ENCODE results near the gene XPNPEP1. TPM values are rescaled to one million over a fixed set of nuclear protein-coding genes. Genes with fewer than 3 reads are reported as not detected.

XPNPEP1 gene
- total and polyA plus RNA-seq, 2 of the 4 experiments (the other 2 are of a cell fraction): 164 to 311 TPM

DNA sequence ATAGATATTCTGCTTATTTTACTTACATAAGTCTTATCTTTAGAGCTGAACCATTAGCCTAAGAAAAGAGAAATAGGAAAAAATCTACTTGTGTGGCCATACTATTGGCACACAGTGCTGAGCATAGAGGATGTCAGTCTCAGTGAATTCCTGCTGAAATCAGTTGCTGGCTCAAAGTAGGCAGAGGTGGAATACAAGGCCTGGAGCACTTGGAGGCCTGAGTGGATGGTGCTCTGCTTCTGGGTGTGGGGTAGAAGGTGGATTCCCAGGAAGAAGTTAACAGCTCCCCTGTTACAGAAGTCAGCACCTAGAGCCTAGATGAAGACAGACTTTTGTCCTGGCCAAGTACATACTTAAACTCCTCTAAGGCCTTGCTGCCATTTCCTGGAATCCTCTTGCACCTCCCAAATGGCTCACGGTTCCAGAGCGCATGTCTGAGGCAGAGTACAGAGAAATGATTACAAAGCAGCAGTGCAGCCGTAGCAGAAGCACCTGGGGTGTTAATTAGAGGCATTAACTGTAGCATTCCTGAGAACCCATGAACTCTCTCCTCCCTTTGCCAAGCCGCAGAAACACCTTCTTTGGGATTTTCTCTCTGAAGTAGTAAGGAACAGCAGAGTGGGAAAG, 18.0 kb upstream of the XPNPEP1 start:
- 67% methylated on average over 2 of the region's 4 CpGs; no CpG with 5 or more reads in 1 of the 2 experiments for WGBS, 2 experiments (ENCODE audit: extremely low coverage in 2 of 2, insufficient read length in 1 of 2)
- H2BK20ac ChIP-seq (ENCODE audit: low read depth, low read length): no peak overlapping the region
- ChIA-PET POLR2A (ENCODE audit: unreplicated experiment) (no interaction called here), CTCF (interaction anchor here (0.6 kb wide), 1 partner anchor 32 kb away, joined by 7 read pairs; no protein-coding TSS in a partner anchor)
- no peaks in the 10 kb centered on the region for H3K27me3 ChIP-seq (ENCODE audit: control insufficient read depth, insufficient read depth, low read length)
- no peak overlapping the region for H2AFZ ChIP-seq (replicated peaks; ENCODE audit: low read length, poor library complexity)
- H3K23ac ChIP-seq (ENCODE audit: low read depth, low read length): no peak overlapping the region
- H3K79me1 ChIP-seq (ENCODE audit: low read depth in 1 of 2, low read length in 2 of 2): no peaks in the 10 kb centered on the region
- dilution Hi-C loops (cut with HindIII; ENCODE audit: low sequenced_read_pairs, unreplicated experiment): no loop called here
- ATAC-seq (ENCODE audit: low read depth) (no peak), DNase-seq (no peak)
- no peaks in the 10 kb centered on the region for H3K9me1 ChIP-seq (ENCODE audit: insufficient read depth, low read length)
- H3K9ac ChIP-seq (ENCODE audit: low read depth, low read length): no peak overlapping the region
- H3K4me3 ChIP-seq (ENCODE audit: insufficient read depth, low read depth, low read length): no peak overlapping the region
- no peak overlapping the region for H2BK15ac ChIP-seq (ENCODE audit: low read depth, low read length)
- no TSS peak for BruUV-seq (replicated peaks)
- no peak overlapping the region for H2BK5ac ChIP-seq (ENCODE audit: low read depth, low read length, poor library complexity, severe bottlenecking)
- H3K4ac ChIP-seq (ENCODE audit: low read depth, low read length): no peak overlapping the region
- H4K91ac ChIP-seq (ENCODE audit: insufficient read depth, low read depth, low read length): no peak overlapping the region
- no peak overlapping the region for H3K14ac ChIP-seq (replicated peaks; ENCODE audit: low read depth, low read length)
- no peak overlapping the region for H3K56ac ChIP-seq (ENCODE audit: extremely low read depth, insufficient read depth, low read length)
- intact Hi-C loops (cut with micrococcal nuclease): no loop called here
- TF ChIP-seq RFX5 (IDR thresholded peaks at IDR 0.05; ENCODE audit: low read depth, low read length) (no peak), BHLHE40 (IDR thresholded peaks at IDR 0.05; ENCODE audit: low read depth, low read length) (no peak), RAD21 (IDR thresholded peaks at IDR 0.05; ENCODE audit: low read length) (no peak), POLR2A (IDR thresholded peaks at IDR 0.05; ENCODE audit: low read depth, low read length) (no peak), CHD1 (IDR thresholded peaks at IDR 0.05; ENCODE audit: low read depth, low read length) (no peak)
- TF ChIP-seq, protein P1, sequence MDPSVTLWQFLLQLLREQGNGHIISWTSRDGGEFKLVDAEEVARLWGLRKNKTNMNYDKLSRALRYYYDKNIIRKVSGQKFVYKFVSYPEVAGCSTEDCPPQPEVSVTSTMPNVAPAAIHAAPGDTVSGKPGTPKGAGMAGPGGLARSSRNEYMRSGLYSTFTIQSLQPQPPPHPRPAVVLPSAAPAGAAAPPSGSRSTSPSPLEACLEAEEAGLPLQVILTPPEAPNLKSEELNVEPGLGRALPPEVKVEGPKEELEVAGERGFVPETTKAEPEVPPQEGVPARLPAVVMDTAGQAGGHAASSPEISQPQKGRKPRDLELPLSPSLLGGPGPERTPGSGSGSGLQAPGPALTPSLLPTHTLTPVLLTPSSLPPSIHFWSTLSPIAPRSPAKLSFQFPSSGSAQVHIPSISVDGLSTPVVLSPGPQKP (IDR thresholded peaks at IDR 0.05; ENCODE audit: borderline replicate concordance, low read depth, low read length): no peak
- H2BK120ac ChIP-seq (ENCODE audit: low read depth, low read length): no peak overlapping the region
- no peak overlapping the region for H3K27ac ChIP-seq (ENCODE audit: insufficient read depth, low read length)
- no peak overlapping the region for H4K8ac ChIP-seq (ENCODE audit: low read depth in 2 of 2, low read length in 2 of 2)
- no peak overlapping the region for H2AK9ac ChIP-seq (replicated peaks; ENCODE audit: low read depth, low read length, poor library complexity)
- no peaks in the 10 kb centered on the region for H3K9me3 ChIP-seq (ENCODE audit: control insufficient read depth, insufficient read depth, low read length)
- in situ Hi-C loops (cut with MboI; ENCODE audit: low sequenced_read_pairs): no loop called here
- H3K18ac ChIP-seq (ENCODE audit: low read depth, low read length): no peak overlapping the region
- H4K5ac ChIP-seq (ENCODE audit: low read depth, low read length): no peak overlapping the region
- H3K4me2 ChIP-seq (ENCODE audit: low read depth, low read length): no peak overlapping the region
- no peaks in the 10 kb centered on the region for H4K20me1 ChIP-seq (ENCODE audit: insufficient read depth, low read length)
- no peak overlapping the region for H2AK5ac ChIP-seq (ENCODE audit: low read depth, low read length)
- no peaks in the 10 kb centered on the region for H3K4me1 ChIP-seq (ENCODE audit: control insufficient read depth, insufficient read depth, low read length)
- no peaks in the 10 kb centered on the region for H3K36me3 ChIP-seq (ENCODE audit: control insufficient read depth, insufficient read depth, low read length)

Measured in IMR-90 (cell line).